HG03139 (cell line): ENCODE measurements around the gene FGF1.
"Not testable (repeated sequence)": the region's sequence is repeated elsewhere in the genome, so short reads cannot be mapped to it uniquely, and the experiment has no call there.

ENCODE experiments used
- ATAC-seq: cut with Tn5 transposase; IDR thresholded peaks from one replicate; pipeline ENCODE4 v1.9.1; 2021; ENCODE audit not compliant: unreplicated experiment

The FGF1 gene

DNA sequence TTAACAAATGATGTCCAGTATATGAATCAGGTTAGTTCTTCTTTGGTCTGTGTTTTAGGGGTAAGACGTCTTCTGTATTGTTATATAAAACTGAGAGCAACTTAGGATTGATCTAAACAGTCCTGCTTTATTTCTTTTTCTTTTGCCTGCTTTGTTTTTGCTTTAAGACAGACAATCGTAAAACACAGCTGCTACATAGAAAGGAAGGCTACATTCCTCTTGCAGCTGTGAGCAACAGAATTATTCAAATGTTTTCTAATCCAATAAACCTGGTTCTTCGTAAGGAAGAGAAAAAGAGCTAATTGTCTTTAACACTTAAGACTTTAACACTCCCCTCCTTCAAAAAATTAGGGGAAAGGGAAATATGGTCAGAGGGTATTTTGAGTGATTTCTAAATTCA is 14.6 kb downstream of the FGF1 start:
- no peak for ATAC-seq

DNA sequence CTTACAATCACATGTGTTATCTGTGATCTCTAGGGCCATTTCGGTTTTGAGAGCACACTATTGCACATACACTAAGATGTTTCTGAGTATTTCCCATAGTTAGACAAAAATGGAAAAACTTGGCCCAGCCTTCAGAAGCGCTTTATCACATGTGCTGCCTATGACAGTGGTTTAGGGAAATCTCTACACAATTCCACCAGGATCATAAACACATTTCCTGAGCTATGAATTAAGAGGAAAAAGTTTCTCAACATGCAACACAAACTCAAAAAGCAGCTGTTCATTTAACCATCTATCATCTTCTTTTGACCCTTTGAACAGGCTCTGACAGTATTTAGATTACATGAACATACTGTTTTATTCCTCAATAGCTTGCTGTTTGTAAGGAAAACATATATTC is 15.1 kb downstream of the FGF1 start:
- no peak for ATAC-seq

DNA sequence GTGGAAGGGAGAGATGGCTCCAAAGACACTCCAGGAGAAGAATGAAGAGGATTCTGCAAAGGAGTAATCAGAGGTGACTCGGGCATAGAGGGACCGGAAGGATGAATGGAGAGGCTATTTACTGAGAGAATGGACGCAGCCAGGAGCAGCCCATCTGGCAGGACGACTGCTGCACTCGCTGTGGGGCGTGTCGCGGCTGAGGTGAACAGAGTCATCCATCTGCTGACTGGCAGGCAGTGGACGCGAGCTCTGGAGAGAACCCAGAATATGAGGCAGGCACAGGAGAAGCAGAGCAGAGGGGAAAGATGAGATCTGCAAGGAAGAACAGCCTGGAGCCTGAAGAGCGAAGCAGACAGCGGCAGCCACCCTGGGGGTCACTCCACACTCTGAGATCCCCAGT is 16.4 kb downstream of the FGF1 start:
- no peak for ATAC-seq

DNA sequence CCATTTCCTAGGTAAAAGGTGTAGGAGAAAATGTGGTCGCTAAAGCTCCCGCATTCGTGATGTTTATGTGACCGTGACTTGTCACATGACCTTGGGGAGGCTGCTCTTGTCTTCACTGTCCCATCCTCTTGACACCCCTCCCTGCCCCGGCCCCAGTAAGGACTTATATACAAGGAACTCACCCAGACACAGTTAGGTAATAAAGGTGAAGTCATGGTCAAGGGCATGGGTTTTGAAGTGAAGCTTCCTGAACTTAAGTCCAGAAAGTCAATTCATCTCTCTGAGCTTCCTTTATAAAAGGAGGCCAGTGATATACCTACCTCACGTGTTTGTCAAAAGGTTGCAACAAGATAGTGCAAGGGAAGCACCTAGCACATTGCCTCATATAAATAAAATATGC is 17.6 kb downstream of the FGF1 start:
- ATAC-seq: no peak

DNA sequence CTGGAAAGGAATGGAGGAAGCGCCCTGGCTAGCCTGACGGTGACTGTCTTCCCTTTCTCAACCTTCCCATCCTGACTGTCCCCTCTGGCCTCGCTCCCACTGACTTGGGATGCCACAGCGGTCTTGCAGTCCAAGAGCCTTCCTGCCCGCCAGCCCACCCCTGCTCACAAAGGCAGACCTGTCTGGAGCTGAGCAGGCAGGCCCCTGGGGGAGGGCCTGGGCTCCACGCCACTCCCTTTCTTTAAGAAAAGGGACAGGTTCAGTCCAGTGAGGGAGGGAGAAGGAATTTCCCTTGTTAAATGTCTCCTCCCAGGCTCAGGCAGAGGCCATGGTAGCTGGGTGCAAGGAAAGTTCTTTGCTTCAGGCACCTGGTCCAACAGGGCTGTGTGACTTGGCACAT is 18.1 kb downstream of the FGF1 start:
- no peak for ATAC-seq

DNA sequence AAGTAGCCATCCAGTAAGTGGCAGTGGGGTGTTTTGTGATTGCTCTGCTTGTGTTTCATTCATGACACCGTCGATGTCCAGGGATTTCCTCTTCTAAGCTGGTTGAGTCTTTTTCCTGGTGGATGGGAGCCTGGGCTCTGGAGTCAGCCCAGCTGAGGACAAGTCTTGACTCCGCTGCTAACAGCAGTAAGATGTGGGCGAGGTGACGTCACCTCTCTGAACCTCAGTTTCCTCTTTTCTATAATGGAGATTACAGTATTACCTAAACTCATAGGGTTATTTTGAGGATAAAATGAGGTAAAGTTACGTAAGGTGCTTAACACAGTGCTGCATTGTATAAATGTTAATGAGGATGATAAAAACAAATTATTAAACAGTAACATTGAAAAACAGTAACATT is 21.3 kb downstream of the FGF1 start:
- ATAC-seq: no peak

DNA sequence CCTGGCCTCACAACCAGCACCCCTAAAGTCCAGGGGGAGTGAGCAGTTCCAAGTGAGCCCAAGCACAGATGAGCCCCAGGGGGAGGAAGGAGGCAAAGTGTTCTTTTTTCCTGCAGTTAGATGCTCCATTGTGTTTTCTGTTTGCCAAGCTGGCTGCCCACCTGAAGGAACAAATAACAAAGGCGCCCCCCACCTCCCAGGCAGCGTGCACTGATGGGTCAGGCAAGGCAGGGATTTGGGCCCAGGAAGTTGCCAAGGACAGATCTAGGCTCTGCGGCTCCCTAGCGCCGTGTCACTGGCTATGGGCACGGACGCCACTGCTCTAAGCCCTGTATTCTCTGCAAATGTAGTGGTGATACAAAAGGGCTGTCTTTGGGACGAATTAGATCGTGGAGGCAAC is 21.8 kb downstream of the FGF1 start:
- no peak for ATAC-seq

DNA sequence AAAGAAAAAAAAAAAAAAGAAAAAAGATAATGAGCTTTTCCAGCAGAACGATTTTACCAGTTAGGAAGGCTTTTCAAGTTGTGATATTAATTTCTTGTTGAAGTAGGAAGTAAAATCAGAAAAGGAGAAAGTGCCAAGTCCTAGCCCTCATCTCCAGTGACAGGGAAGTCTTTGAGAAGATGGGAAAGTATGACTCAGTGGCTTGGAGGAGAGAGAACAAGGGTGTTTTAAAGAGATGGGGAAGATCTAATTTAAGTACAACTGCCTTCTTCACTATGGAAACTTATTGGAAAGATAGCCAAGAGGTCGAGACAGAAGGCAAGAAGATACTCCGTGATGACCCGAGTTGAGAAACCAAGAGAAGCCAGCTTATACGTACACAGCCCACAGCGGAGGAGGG is 22.6 kb downstream of the FGF1 start:
- ATAC-seq: no peak

DNA sequence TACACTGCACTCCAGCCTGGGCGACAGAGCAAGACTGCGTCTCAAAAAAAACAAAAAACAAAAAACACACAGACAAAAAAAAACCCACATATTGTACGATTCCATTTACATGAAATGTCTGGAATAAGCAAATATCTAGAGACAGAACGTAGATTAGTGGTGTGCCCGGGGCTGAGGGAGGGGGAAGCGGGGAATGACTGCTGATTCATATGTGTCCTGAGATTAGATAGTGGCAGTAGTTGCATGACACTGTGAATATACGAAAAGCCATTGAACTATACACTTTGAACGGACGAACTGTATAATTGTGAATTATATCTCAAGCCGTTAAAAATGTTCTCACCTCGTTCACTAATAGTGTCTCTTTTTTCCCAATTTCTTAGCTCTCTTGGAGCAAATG is 23.9 kb downstream of the FGF1 start:
- no peak for ATAC-seq

DNA sequence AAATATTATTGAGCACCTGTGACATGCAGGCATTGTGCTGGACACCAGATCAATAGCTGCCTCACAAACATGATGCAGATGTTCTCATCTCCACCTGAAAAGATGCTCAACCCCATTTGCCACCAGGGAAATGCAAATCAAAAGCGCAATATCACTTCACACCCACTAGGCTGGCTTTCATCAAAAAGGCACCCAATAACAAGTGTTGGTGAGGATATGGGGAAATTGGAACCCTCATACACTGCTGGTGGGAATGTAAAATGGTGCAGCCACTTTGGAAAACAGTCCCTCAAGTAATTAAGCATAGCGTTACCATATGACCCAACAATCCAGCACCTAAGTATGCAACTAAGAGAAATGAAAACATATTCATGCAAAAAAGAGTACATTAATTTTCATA is 24.7 kb downstream of the FGF1 start:
- no peak for ATAC-seq

DNA sequence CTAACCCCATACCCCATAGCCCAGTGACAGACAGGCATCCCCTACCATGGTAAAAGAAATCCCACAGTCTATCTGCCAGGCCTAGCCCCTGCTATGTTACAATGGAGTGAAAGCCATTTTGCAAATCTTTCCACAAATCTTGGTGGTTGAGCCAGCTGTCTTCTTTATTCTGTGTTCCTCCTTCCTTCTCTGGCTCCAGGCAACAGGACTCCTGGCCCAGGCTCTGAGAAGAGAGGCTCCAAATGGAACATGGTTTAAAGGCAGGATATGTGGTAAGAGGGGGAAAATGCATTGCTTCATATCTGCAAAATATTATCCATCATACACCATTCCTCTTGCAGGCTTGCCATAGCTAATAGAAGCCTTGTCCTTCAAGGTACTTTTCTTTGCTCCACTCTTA is 25.2 kb downstream of the FGF1 start:
- no peak for ATAC-seq

DNA sequence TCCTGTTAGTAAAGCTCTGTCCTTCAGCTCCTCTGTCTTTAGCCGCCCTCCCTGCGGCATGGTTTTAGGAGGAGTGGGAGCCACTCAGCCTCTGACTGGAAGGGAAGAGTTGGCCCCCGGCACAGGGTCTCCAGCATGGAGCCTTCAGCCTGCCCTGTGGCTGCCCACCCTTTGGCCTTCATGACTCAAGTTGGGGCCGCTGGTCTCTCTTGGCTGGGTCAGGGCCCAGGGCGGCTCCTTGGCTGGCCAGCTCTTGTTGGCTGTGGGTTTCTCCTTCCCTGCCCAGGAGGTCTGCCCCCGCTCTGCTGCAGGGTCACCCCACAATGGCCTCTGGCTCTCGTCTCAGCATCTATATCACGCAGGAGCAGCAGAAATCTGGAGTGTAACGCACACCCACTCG is 25.7 kb downstream of the FGF1 start:
- no peak for ATAC-seq

DNA sequence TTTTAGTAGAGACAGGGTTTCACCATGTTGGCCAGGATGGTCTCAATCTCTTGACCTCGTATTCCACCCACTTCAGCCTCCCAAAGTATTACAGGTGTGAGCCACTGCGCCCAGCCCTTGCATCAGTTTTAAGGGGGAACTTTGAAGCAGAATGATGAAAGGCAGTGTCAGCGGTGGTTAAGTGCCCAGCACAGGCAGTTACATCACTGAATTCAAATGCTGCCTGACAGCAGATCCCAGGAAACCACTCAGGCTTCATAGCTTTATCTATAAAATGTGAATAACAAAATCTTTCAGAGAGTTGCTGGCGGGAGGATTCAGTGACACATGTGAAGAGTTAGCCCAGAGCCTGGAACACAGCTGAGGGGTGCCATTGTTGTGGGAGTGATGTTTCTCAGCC is 26.5 kb downstream of the FGF1 start:
- no peak for ATAC-seq

DNA sequence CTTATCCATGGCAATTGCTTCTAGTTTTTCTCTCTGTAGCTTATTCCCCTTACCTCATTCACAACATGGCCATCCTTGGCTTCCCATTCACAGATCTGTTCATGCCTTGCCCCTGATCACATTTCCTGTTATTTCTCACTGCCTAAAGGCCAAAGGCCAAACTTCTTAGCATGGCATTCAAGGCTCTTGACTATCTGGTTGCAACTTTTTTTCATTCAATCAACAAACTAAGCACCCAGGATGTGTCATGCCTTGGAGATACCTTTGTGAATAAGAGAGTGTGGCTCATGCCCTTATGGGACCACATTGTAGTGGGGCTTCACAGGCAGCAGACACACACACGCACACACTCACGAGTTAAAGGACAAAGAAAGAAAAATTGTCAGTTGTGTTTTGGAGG is 27.6 kb downstream of the FGF1 start:
- no peak for ATAC-seq

DNA sequence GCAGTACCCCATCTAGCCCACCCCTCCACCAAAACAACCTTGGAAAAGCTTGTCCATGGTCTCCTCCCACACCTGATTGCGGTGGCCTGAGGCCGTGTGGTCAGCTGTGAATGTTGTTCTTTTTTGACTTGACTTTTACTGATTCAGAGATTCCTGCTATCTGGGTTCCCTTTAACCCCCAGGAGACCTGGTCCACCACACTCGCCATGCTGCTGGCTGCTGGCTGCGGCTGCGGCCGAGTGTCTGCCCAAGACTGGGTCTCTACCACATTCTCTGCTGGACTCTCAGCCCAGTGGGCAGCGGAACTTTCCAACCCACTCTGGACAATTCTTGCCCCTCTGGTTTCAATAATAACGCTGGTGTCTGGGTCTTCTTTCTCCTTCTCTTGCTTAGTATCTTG is 28.4 kb downstream of the FGF1 start:
- ATAC-seq: no peak

DNA sequence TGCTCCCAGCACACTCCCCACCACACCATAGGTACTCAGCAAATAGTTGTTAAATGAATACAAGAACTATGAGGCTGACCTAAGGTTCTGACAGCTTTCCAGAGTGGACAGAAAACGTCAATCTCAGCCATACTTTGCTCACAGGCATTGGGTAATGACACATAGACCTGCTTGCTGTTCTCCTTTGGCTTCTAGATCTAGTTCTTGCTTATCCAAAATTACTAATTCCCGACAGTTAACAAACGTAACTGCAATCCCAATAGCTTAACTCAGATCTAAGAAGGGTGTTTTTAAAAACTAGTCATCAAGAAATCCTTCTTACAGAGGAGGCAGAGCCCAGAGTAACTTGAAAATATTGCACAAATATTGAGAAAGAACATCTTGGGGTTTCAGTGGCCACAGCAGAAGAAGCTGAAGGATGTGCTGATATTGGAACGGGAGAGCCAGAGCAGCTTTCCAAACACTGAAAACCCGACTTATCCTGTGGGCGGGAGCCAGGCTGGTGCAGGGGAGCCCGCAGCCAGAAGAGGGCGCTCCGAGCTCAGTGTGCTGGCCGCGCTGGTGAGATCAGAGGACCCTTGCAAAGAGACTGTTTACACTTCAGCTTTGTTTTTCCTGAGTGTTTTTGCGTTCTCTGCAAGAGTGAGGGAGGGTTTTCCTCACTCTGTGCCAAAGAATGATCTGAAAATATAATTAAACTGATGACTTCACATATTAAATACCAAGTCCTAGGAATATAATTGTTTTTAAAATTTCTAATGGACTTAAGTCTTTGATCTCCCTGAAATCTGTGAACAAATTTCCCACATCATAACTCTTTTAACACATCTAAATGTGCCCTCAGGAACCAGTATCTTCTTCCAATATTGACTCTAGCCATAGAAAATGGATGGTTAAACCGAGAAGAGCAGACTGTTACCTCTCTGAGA is 30.3 kb downstream of the FGF1 start:
- no peak for ATAC-seq

DNA sequence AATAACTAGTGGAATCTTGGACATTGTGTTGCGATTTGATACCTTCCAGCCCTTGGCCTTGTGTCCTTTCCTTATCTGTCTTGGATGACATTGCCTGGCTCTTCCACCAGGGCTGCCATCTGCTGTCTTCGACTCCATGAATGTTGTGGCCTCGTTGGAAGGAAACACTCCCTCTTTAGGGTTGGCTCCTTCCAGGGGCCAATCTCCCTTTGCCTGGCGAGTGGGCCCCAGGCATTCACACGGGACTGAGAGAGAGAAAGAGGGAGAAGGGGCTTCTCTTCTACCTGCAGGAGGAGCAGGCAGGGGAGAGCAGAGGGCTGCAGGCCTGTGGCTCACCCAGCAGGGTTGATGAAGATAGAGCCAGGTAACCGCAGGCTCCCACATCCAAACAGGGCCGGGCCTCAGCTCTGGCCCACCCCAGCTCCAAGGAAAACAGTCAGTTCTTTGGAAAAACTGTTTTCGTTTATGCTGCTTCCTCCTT is 31.3 kb downstream of the FGF1 start:
- no peak for ATAC-seq

DNA sequence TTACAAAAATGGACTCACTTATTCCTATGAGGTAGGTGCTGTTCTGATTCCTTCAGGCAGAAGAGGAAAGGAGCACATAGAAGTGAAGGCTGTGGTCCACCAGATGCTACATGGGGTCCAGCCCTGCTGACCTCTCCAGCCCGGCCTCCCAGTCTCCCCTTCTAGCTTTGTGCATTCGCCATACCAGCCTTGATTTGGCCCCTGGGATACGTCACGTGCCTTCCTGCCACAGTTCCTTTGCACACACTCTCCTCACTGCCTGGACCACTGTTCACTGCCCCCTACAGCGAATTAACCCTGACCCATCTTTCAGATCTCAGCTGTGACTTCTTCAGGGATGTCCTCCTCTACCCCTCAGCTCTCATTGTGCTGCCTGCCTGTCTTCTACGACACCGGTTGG is 32.6 kb downstream of the FGF1 start:
- ATAC-seq: no peak

DNA sequence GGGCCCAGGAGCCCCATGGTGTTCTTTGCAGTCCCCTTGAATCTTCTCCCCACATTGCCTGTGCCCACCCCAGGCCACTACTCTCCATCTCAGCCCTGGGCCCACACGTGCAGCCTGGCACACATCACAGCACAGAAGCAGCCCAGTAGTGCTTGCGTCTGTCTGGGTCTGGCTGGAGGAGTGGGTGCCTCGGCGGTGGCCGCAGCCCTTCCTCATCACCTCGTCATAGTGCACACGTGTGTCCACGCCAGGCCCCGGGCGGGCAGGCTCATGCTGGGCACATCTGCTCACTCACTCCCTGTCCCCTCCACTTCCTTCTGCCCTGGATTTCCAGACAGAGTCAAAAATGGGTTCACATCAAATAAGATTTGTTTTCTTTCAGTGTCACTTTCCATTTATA is 33.3 kb downstream of the FGF1 start:
- ATAC-seq: no peak

DNA sequence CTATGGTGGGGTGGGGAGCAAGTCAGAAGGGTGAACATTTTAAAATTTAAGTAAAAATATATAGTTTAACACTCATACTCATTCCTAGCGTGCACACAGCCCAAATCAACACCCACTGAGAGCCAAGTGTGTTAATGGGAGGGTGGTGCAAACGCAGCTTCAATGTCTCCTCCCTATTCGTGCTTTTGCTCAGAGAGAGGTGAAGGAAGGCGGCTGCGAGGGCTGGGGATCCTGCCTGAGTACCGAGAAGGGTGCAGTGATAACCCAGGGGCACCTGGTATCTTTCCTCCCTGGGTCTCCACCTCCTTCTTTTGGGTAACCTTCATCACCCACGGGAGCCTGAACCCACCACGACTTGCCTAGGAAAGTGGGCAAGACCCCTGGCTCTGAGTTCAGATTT is 35.0 kb downstream of the FGF1 start:
- ATAC-seq: no peak

DNA sequence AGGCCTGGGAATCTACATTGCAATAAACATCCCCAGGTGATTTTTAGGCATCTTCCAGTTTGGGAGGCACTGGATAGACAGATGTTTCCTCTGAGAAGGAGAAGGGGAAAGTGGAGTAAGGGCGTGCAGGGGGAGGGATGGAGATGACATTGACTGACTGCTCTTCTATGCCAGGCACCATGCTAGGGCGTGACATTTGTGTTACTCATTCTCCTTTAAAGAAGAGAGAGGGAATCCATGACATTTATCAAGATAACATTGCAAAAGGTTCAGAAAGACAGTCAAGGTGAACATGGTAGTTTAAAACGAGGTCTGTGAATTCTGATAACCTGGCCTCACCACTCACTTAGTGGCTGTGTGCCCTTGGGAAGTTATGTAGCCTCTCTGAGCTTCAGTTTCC is 35.8 kb downstream of the FGF1 start:
- no peak for ATAC-seq

DNA sequence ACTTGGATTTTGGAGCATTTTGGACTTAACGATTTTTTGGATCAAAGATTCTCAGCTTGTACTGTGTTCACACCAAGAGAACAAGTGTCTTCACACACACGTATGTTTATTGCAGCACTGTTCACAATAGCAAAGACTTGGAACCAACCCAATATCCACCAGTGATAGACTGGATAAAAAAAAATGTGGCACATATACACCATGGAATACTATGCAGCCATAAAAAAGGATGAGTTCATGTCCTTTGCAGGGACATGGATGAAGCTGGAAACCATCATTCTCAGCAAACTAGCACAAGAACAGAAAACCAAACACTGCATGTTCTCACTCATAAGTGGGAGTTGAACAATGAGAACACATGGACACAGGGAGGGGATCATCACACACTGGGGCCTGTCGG is 37.8 kb downstream of the FGF1 start:
- ATAC-seq: not testable (repeated sequence)

DNA sequence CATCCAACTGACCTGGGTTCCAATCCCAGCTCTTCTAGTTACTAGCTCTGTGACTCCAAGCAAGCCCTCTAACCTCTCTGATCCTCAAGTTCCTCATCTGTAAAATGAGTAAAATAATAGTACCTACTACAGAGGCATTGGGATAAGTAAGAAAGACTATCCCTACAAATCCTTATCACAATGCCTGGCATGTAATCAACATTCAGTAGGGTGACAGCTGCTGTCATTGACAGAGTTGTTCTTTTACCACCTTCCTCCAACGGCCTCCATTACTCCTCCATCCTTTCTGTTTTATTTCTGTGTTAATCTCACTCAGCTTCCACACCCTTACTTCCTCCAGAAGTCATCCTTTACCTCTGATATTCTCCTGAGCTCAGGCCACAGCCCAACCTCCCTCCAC is 40.4 kb downstream of the FGF1 start:
- ATAC-seq: no peak
